Measurements from ENCODE around the gene TNIK.
"Not testable (repeated sequence)": the region's sequence is repeated elsewhere in the genome, so short reads cannot be mapped to it uniquely, and the experiment has no call there.

Gene TNIK

DNA sequence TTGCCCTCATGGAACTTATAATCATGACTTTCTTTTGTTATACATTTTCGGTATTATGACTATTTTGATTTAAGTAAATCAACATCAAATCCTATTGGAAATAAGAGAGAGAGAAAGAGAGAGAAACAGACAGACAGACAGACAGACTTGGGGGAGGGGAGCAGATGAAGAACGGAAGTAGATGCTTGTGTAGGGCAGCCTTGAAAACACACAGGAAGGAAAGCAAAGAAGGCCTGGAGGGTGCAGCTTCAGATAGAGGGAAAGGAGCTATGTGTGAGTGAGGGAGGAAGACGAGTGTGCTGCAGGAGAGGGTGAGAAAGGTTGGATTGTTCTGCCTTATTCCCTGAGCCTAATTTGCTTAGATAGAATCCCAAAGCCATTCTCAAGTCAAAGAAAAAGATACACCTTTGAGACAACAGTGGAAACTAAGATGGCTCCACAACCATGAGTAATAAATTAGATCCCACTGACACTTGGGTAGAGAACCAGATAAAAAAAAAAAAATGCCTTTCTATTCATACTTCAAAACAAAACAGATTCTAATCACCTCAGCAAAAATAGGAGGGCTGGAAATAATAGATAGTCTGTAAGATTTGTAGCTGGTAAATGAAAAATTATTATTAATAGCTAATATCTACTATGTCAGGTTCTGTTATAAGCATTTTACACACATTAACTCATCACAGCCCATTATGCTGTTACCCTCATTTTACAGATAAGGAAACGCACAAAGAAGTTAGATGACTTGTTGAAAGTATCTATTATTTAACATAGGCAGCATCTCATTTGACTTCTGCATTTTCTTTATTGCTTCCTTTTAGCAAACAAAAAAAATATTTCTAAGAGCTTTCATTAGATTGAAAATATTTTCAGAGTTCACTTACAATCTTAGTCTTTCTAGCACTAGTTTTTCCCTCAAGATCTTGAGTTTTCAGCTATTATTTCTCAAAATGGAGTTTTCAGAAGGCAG is 214.1 kb downstream of the TNIK start:
- DNase-seq: no peak

DNA sequence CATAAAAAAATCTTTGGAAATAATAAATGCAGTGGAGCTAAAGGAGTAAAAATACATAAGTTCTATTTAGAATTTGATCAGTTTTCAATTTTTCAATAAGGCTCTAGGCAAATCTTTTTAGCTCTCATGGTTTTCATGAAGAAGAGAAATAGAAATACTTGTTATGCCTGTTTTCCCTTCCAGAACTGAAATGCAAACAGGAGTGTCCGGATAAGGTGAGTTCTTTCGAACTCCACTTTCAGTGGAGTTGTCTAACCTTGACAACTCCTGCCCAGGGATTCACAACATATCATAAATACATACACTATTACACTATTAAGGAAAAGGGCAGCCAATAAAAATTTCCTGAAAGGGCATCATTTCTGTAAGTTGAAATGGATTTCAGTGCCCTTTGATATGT is 217.3 kb downstream of the TNIK start:
- no peak for DNase-seq

DNA sequence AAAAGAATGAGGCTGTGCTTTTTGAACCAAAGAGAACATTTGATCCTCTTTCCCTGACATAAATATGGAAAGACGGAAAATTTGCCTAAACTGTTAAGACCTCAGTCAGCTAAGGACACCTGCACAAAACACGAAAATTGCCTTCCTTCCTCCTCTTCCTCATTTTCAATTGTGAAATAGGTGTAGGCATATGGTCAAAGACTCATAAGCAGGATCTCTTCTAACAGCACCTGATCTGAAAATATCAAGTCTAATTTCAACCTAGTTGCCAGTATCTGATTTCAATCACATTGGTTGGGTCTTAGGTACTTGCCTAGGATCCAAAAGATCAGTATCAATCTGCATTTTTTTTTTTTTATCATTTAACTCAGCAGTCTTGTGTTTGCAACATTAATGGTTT is 218.0 kb downstream of the TNIK start:
- no peak for DNase-seq

DNA sequence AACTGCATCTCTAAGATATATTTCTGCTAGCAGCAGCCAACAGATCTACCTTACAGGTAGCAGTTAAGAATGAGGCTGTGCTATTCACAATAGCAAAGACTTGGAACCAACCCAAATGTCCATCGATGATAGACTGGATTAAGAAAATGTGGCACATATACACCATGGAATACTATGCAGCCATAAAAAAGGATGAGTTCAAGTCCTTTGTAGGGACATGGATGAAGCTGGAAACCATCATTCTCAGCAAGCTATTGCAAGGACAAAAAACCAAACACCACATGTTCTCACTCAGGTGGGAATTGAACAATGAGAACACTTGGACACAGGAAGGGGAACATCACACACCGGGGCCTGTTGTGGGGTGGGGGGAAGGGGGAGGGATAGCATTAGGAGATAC is 218.6 kb downstream of the TNIK start:
- DNase-seq: not testable (repeated sequence)

GRCh38 chr3:171240504-171240835 is 219.7 kb downstream of the TNIK start:
- no peak for DNase-seq

- peak; percentile 54 for DNase-seq
Observed at GRCh38 chr3:171239757-171240503, 220.3 kb downstream of the TNIK start.

- DNase-seq: no peak
Observed at GRCh38 chr3:171237009-171237385, 223.2 kb downstream of the TNIK start.

DNA sequence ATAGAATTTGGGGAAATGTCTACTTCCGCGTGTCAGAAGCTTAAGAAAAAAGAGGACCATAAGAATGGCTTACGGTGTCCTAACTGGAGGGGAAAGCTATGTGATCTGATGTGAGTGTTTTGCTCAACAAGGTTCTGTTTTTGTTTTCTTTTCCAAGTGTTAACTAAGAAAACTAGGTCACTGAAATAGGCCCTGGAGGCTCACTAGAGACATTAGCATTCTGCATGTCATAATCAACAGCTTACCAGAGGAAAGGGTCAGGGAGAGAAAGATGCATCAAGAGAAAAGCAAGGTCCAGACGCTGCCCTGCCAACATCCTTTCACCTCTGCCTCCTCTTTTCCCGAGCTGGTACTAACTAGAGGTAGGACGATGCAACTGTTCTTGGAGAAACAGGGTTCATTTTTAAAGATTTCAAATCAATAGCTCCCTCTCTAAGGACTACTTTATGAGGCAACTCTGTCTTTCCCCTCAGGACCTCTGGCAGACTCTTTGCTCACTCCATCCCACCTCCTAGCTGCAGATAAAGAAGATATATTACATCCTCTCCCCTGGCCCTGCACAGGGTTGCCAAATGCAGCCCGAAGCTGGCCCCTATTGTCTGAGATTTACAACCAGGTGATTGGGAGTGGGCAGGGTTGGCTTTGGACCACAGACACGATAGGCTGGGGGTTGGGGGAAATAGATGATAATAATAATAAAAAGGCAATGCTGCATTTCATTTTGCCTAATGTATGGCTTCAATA is 223.8 kb downstream of the TNIK start:
- no peak for DNase-seq

DNA sequence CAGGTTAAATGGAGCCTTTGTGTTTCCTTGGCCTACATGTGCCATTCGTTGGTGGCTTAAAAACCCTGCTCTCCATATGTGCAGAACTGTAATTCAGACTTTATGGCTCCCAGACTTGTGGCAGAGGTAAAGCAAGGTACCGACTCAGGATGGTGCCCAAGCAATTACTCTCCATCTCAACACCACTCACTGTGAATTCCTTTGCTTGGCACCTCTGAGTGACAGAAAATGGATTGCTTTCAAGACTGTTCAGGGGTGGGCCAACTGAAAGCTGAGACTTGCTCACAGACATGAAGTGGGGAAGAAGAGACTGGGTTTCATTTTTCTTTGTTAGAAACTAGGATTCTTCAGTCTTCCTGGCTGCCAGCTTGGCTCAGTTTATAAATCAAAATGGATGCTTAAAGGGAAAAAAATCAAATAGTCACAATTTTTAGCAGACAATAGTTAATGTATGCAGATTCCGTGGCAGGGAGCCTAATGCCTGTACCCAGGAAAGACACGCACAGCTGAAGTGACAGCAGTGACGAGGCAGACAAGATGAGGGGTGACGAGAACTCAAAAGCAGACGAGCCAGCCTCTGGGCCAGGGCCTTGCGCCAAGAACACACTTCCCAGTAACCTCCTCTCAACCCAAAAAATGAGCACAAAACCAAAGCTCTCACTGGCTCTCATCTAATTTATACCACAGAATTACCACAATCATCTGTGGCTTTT is 225.8 kb downstream of the TNIK start:
- DNase-seq: no peak

DNA sequence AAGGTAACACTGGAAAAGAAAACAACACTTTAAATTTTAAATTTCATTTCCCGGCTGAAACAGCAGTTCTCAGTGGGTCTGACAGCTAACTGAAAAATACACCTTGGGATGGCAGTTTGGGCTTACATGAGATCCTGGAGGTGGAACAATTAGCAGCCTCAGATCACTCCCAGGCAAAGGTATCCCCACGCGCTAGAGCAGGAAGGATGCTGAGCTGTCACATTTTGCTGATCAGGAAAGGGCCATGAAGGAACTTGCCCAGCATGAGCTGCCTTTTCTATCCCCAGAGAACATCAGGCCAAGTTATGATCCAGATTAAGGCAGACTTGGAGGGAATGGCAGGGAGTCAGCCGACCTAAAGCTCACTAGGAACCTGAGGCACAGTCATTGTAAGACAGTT is 228.8 kb downstream of the TNIK start:
- DNase-seq: no peak

DNA sequence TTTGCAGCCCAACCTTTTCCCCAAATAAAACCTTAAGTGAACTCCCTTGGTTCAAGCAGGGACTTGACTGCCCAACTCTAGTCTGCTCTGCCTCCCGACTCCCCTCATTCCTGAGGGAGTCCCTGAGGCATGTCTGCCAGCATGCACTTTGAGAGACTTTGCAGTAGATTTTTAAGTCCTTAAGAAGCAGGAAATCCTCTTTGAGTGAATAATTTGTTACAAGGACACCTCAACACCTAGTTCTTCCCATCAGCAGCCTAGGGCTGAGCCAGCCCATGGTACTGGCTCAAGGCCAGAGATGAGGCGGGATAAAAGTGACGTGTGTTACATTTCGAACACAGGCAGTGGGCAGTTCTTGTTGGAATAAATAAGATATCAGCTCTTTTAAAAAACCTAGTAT is 229.3 kb downstream of the TNIK start:
- DNase-seq: no peak

- no peak for DNase-seq
Observed at GRCh38 chr3:171229173-171229572, 231.0 kb downstream of the TNIK start.

DNA sequence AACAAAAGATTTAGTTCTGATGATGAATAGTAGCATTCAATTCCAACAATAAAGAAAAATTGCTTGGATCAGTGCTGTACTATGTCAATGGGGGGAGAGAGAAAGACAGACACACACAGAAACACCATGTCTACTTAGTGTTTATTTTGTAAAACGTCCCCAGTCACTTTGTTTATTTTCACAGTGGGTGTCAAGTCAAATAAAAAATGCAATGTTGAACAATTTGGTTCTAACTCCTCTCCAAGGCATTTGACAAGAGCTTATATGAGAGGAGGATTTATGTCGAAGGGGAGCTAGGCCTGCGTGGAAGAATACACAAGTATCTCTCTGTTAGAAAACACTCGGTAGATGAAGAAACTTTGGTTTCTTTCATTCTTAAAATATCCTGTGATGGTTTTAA is 232.0 kb downstream of the TNIK start:
- DNase-seq: no peak

- DNase-seq: no peak
Observed at GRCh38 chr3:171227828-171228227, 232.4 kb downstream of the TNIK start.

DNA sequence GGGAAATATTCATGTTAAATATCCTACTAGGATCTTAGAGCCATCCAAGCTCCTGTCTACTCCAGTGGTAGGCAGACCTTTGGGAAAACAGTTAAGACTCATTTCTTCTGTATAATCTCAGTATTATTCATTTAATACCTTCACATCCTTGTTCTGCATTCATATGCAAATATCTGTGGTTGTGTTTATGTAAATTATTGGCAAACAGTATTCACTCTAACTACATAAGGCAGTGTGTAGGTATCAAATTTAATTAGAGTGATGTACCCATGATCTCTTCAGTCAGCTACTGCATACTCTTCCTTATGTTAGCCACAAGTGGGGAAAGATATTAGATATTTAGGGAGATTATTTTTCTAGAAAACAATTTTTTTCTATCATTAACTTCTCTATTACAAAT is 232.8 kb downstream of the TNIK start:
- no peak for DNase-seq

- no peak for DNase-seq
Observed at GRCh38 chr3:171226794-171227193, 233.4 kb downstream of the TNIK start.

DNA sequence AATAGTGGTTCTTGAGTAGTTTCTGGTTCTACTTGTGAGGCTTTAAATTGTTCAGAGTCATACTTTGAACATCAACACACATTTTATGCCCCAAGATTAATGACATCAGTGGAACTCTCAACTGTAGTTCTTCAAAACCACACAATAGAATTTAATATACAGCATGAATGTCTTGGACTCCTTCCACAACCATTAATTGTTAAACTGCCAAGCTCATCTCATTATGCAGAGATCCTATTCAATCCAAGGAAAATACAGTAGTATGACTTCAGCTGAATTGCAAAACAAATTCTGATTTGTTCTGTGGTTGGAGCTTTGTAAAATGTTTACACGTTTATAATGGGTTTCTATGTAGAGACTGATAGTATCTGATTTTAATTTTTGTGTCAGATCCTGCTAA is 234.5 kb downstream of the TNIK start:
- no peak for DNase-seq

DNA sequence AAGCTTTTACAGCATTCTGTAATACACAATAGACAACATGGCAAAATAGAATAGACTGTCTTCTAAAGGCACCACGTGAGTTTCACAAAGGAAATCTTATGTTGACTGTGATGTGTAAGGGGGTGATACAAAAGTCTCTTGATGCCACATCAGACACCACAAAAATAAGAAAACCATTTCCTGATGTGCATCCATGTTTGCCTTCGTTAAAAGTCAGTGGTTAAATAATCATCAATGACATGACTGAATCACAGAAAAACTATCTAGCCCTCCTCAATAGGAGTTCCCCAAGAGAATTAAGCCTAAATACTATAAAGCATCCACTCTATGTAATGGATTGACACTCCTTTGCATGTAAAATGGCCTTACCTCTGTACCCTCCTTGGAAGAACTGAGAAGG is 235.0 kb downstream of the TNIK start:
- DNase-seq: no peak

DNA sequence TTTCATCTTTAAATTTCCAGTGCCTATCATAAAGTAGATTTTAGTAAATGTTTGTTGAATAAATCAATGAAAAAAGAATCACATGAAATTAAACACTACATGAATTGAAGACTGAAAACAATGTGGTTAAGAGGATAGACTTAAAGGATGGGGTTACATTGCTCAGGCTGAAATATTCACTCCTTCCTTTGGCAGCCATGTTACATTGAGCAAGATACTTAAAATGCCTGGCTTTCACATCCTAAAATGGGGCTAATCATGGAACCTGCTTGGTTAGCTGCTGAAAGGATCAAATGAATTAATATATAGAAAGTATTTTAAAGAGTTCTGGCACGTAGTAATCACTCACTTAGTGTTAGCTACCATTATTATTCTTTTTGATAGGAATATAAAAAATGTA is 236.8 kb downstream of the TNIK start:
- no peak for DNase-seq

DNA sequence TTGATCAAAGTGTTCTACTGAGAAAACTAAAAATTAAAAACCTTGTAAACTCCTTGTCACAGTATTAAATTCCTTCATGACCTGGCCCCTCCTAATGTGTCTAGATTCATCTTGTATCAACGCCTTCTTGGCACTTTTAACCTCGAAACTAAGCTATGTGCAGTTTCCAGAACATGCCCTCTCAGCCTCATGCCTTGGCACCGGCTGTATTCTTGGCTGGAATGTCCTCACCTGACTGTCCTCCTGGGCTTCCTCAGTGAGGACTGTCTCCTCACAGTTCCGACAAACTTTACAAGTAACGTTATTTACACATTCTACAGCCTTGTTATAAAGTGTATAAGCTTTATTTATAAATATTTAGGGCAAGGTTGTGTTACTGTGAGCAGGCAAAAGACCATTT is 237.2 kb downstream of the TNIK start:
- DNase-seq: no peak

GRCh38 chr3:171221597-171221996 is 238.6 kb downstream of the TNIK start:
- no peak for DNase-seq

DNA sequence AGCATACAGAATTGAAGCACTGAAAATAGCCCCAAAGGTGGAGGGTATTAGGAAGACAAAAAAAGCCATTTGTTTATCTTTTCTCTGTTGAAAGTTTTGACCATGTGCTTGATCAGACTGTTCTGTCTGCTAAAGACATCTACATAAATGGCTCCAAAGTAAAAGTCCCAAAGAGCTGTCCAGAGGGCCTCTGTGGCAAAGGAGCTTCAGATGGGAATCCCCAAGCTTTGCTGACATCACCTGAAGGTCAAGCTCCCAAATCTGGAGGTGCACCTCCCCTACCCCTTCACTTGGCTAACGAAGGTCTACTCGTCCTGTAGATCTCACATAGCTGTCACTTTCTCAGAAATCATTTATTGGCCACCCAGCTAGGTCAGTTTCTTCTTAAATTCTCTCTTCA is 239.1 kb downstream of the TNIK start:
- DNase-seq: no peak

GRCh38 chr3:171219258-171219657 is 240.9 kb downstream of the TNIK start:
- DNase-seq: no peak
